Measurements from ENCODE around the gene CALN1.

Gene CALN1

DNA sequence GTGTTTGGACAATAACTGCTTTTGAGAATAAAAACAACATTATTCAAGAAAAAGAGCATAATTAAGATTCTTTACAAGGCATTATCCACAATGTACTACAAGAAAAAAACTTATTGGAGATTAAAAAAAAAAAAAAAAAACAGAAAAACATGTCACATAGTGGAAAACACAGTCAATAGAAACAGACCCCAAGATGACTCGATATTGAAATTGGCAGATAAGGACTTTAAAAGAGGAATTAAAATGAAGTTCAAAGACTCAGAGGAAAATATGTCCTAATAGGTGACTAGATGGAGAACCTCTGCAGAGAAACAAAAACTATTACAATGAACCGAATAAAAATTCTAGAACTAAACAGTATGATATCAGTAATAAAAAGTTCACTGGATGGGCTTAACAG, 248.9 kb downstream of the CALN1 start:
- TF ChIP-seq, protein P1, sequence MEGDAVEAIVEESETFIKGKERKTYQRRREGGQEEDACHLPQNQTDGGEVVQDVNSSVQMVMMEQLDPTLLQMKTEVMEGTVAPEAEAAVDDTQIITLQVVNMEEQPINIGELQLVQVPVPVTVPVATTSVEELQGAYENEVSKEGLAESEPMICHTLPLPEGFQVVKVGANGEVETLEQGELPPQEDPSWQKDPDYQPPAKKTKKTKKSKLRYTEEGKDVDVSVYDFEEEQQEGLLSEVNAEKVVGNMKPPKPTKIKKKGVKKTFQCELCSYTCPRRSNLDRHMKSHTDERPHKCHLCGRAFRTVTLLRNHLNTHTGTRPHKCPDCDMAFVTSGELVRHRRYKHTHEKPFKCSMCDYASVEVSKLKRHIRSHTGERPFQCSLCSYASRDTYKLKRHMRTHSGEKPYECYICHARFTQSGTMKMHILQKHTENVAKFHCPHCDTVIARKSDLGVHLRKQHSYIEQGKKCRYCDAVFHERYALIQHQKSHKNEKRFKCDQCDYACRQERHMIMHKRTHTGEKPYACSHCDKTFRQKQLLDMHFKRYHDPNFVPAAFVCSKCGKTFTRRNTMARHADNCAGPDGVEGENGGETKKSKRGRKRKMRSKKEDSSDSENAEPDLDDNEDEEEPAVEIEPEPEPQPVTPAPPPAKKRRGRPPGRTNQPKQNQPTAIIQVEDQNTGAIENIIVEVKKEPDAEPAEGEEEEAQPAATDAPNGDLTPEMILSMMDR (IDR thresholded peaks at IDR 0.05; ENCODE audit: insufficient read depth, low read depth, low read length, missing control alignments) = no peak
- H3K4me3 ChIP-seq (ENCODE audit: low read depth, low read length) = no peak overlapping the region
- no peak for DNase-seq (ENCODE audit: low read depth)

DNA sequence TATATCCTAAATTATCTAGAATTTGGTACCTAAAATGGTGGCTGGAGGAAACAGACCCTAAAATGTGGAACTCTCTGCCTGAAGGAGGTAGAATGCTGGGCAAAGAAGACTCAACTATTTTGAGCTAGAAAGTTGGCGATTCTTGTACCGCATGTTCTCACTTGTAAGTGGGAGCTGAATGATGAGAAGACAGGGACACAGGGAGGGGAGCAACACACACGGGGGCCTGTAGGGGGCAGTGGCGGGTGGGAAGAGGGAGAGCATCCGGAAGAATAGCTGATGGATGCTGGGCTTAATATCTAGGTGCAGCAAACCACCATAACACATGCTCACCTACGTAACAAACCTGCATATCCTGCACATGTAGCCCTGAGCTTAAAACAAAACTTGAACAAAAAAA, 250.6 kb downstream of the CALN1 start:
- no peak for DNase-seq (ENCODE audit: low read depth)
- TF ChIP-seq, protein P1 (IDR thresholded peaks at IDR 0.05; ENCODE audit: insufficient read depth, low read depth, low read length, missing control alignments) = peak; percentile 31
- no peak overlapping the region for H3K4me3 ChIP-seq (ENCODE audit: low read depth, low read length)

DNA sequence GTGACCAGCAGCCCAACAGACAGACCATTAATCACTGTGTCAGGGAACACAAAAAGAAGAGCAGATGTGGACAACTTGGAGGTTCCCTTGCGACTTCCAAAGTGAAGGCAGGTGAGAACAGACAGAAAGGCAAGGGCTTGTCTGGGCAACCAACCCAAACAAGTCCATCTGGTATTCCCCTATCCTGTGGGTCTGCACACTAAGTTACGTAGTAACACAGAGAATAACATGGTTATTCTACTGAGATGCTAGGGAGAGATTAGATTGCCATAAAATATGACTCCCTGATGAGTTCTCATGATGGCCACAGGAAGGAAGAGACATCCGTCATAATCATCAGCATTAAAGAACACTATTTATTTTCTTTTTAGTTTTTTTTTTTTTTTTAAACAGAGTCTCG, 252.2 kb downstream of the CALN1 start:
- TF ChIP-seq, protein P1 (IDR thresholded peaks at IDR 0.05; ENCODE audit: insufficient read depth, low read depth, low read length, missing control alignments) = no peak
- no peak overlapping the region for H3K4me3 ChIP-seq (ENCODE audit: low read depth, low read length)
- DNase-seq (ENCODE audit: low read depth) = peak; percentile 21

DNA sequence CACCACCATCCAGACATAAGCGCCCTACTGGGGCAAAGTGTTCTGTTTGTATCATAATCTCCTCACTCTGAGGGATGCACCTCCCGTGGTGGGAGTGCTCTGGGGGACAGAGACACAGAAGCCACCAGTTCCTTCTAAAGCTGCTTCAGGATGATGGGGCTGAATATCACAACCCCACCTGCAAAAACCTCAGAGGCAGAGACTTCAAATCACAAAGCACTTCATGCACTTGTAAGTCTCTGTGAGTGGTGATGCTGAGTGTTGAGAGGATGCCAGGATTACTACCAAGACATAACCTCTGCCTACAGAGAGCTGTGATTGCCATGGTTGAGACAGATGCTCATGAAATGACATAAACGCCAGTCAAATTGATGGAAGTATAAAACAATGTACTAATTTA, 255.5 kb downstream of the CALN1 start:
- H3K4me3 ChIP-seq (ENCODE audit: low read depth, low read length) = no peak overlapping the region
- TF ChIP-seq, protein P1 (IDR thresholded peaks at IDR 0.05; ENCODE audit: insufficient read depth, low read depth, low read length, missing control alignments) = no peak
- DNase-seq (ENCODE audit: low read depth) = no peak

DNA sequence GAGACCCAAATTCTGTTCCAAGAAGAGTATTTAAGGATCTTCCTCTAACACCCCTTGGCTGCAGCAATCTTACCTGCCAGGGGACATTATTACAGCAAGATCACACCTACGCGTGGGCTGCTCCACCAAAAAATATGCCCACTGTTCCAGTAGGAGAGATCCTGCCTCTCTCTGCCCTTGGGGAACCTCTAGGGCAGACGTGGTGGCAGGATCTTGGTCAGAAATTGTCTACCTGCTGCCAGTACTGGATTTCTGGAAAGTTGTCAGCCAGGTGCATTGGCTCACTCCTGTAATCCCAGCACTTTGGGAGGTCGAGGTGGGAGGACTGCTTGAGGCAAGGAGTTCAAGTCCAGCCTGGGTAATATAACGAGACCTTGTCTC, 259.0 kb downstream of the CALN1 start:
- TF ChIP-seq, protein P1 (IDR thresholded peaks at IDR 0.05; ENCODE audit: insufficient read depth, low read depth, low read length, missing control alignments) = no peak
- no peak overlapping the region for H3K4me3 ChIP-seq (ENCODE audit: low read depth, low read length)
- no peak for DNase-seq (ENCODE audit: low read depth)

DNA sequence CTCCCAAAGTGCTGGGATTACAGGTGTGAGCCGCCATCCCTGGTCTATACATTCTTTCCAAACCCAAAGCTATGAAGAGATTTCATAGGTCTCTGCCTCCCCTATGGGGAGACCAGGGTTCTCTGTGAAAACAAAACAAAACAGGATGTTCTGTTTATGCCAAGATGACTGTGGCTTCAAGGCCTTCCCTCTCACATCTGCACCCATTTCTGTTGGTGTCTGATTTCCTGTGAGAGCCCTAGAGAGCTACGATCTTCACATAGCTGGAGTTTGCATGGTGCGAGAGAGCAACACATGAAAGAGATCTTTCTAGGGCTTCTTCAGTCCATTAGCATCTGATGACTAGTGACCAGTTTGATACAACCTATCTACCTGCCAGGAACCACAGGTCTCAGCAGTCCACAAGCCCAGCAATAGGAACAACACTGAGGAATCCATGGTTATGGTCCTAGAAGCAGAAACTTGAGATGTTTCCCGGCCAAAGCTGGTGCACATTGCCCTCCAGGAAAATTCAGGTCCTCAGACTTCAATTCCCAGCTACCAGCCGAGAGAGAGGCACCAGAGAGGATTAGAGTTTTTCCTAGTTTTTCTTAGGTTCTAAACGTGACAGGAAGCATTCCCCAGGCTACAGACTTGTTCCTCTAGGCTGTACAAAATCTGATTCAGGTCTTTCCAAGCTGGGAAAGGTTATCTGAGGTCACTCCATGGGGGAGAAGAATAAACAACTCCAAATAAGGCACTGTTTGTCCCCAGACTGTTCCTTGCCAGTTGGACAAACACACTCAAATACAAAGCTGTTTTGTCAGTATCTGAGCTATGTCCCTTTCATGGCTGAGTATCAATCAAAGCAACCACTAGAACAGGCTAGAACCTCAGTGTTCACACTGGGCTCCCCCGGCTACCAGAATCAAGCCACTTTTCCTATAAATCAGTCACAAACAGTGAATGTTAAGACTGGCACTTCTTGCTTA, 259.7 kb downstream of the CALN1 start:
- TF ChIP-seq, protein P1 (IDR thresholded peaks at IDR 0.05; ENCODE audit: insufficient read depth, low read depth, low read length, missing control alignments) = no peak
- peak; percentile 20 for DNase-seq (ENCODE audit: low read depth)
- H3K4me3 ChIP-seq (ENCODE audit: low read depth, low read length) = no peak overlapping the region
